Cardiac muscle cell (in vitro differentiated cells and primary cell): Measurements from ENCODE around the gene EIF4EBP3. TPM values are rescaled to one million over a fixed set of nuclear protein-coding genes. Genes with fewer than 3 reads are reported as not detected.

Experiments
- DNase-seq, 2 donors: peaks; one replicate each; pipeline versions ENCODE4 v3.0.0 to v3.0.0-alpha.2; 2010 to 2017; ENCODE audit warnings: low read depth in 1 of 2, low spot score in 1 of 2
- H3K27ac ChIP-seq: fragments of 200-600 bp; sonication (generic); 2 replicates; pipeline ENCODE4 v1.5.1; 2016
- H3K27me3 ChIP-seq: fragments of 200-600 bp; sonication (generic); 2 replicates; pipeline ENCODE4 v1.6.0; 2016; ENCODE audit warnings: control low read depth
- H3K36me3 ChIP-seq: fragments of 200-600 bp; sonication (generic); 2 replicates; pipeline ENCODE4 v1.5.1; 2016; ENCODE audit warnings: control low read depth
- H3K4me1 ChIP-seq: fragments of 200-600 bp; sonication (generic); 2 replicates; pipeline ENCODE4 v1.8.1; 2017; ENCODE audit warnings: low read depth, mild to moderate bottlenecking, mixed run types
- H3K4me3 ChIP-seq: fragments of 200-600 bp; sonication (generic); 2 replicates; pipeline ENCODE4 v1.5.1; 2016; ENCODE audit warnings: mild to moderate bottlenecking
- H3K9me3 ChIP-seq: fragments of 200-600 bp; sonication (generic); 2 replicates; pipeline ENCODE4 v1.5.1; 2017; ENCODE audit warnings: low read depth, mild to moderate bottlenecking, control low read depth
- CTCF ChIP-seq: IDR thresholded peaks from 2 replicates; pipeline ENCODE4 v1.5.1; 2012; ENCODE audit warnings: low read depth, mild to moderate bottlenecking, low read length
- polyA plus RNA-seq: library from polyadenylated mRNA; unstranded; fragments of >200 nt; fragmentation: Nextera tagmentation; extraction: Ambion mirVana; gene quantifications from 2 replicates; pipeline ENCODE4 v1.2.1, GENCODE V29; 2016
- total RNA-seq: library from RNA; depleted of rRNA; stranded (reverse); fragments of >200 nt; gene quantifications from 2 replicates; pipeline ENCODE4 v1.2.3, GENCODE V29; 2016

The EIF4EBP3 gene
- total and polyA plus RNA-seq, 2 experiments from 2014 or later = 3.1 to 6.6 TPM

- H3K36me3 ChIP-seq = peaks cover 18% of the 10 kb centered on the region
- DNase-seq = no peak
- no peak overlapping the region for H3K4me3 ChIP-seq
- H3K9me3 ChIP-seq = no peaks in the 10 kb centered on the region
- H3K4me1 ChIP-seq = peaks cover 19% of the 10 kb centered on the region
- H3K27ac ChIP-seq = no peak overlapping the region
- no peaks in the 10 kb centered on the region for H3K27me3 ChIP-seq
- no peak for TF ChIP-seq CTCF
These were observed 4.4 kb downstream of the EIF4EBP3 start for GRCh38 chr5:140551872-140552271.

- H3K27ac ChIP-seq = no peak overlapping the region
These were observed 6.2 kb downstream of the EIF4EBP3 start for GRCh38 chr5:140553657-140554056.

GRCh38 chr5:140554454-140554853 lies 7.0 kb downstream of the EIF4EBP3 start:
- Histone ChIP-seq H3K4me3 (no peak overlapping the region), H3K36me3 (peaks cover 18% of the 10 kb centered on the region), H3K9me3 (no peaks in the 10 kb centered on the region), H3K4me1 (peaks cover 12% of the 10 kb centered on the region), H3K27ac (no peak overlapping the region), H3K27me3 (no peaks in the 10 kb centered on the region)
- peak in 1 of 2 donors; percentile 68 for DNase-seq
- no peak for TF ChIP-seq CTCF

More at GRCh38 chr5:140553657-140554056, 6.2 kb downstream of the EIF4EBP3 start:
- Histone ChIP-seq H3K27me3 (no peaks in the 10 kb centered on the region), H3K4me1 (peaks cover 12% of the 10 kb centered on the region), H3K36me3 (peaks cover 18% of the 10 kb centered on the region), H3K4me3 (no peak overlapping the region), H3K9me3 (no peaks in the 10 kb centered on the region)
- no peak for TF ChIP-seq CTCF
- DNase-seq = no peak

GRCh38 chr5:140555747-140556312 lies 8.4 kb downstream of the EIF4EBP3 start:
- H3K27ac ChIP-seq = no peak overlapping the region
- H3K9me3 ChIP-seq = no peaks in the 10 kb centered on the region
- peaks cover 7% of the 10 kb centered on the region for H3K36me3 ChIP-seq
- no peak for DNase-seq
- H3K4me1 ChIP-seq = peaks cover 12% of the 10 kb centered on the region
- H3K27me3 ChIP-seq = no peaks in the 10 kb centered on the region
- H3K4me3 ChIP-seq = peak overlapping the region; percentile 90
- no peak for TF ChIP-seq CTCF

- no peaks in the 10 kb centered on the region for H3K9me3 ChIP-seq
- H3K4me1 ChIP-seq = peaks cover 12% of the 10 kb centered on the region
- peaks cover 1% of the 10 kb centered on the region for H3K36me3 ChIP-seq
- no peak overlapping the region for H3K27ac ChIP-seq
- DNase-seq = peak in 1 of 2 donors; percentile 50
- no peaks in the 10 kb centered on the region for H3K27me3 ChIP-seq
- no peak for TF ChIP-seq CTCF
- H3K4me3 ChIP-seq = peak overlapping the region; percentile 90
These were observed 9.0 kb downstream of the EIF4EBP3 start for GRCh38 chr5:140556438-140556837.
